Stimulated activated CD8-positive, alpha-beta memory T cell treated with anti-CD3 and anti-CD28 coated beads, Interleukin-7, amount 100 ng/mL, for 24 hours (primary cell): Measurements from ENCODE around the gene CDX1.
"Not testable (repeated sequence)": the region's sequence is repeated elsewhere in the genome, so short reads cannot be mapped to it uniquely, and the experiment has no call there.

Experiments
- DNase-seq: peaks from one replicate; pipeline ENCODE4 v3.0.0-alpha.2; 2020; ENCODE audit warnings: low read depth

The CDX1 gene

DNA sequence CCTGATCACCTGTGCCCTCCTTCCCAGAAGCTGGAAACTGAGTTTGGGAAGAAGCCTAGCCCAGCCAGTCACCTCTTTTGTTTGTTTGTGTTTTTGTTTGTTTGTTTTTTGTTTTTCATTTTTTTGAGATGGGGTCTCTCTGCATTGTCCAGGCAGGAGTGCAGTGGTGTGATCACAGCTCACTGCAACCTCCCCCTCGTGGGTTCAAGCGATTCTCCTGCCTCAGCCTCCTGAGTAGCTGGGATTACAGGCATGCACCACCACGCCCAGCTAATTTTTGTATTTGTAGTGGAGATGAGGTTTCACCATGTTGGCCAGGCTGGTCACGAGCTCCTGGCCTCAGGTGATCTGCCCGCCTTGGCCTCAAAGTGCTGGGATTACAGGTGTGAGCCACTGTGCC lies 67.1 kb downstream of the CDX1 start:
- not testable (repeated sequence) for DNase-seq
